Kidney (tissue), 22 donors: ENCODE measurements around the gene ADAMTSL3. TPM values are rescaled to one million over a fixed set of nuclear protein-coding genes. Genes with fewer than 3 reads are reported as not detected.
A peak's percentile ranks its signal among the peaks of the same experiment; 100 is the strongest.

Experiments
- DNase-seq, 5 donors: peaks; one replicate each; pipeline ENCODE4 v3.0.0-alpha.2; 2013 to 2020
- FAIRE-seq: peaks from 2 replicates; lab custom pipeline; 2012; peaks lifted over from hg19 to GRCh38; lab: Jason Lieb, UNC
- H3K27ac ChIP-seq, 2 donors: one replicate each; pipeline ENCODE4 v1.7.0; 2013; ENCODE audit warnings: low read depth in 2 of 2, low read length in 2 of 2, inconsistent platforms in 1 of 2
- H3K27me3 ChIP-seq: one replicate; pipeline ENCODE4 v1.7.1; 2013; ENCODE audit warnings: low read length, inconsistent platforms; ENCODE audit not compliant: control insufficient read depth, insufficient read depth
- H3K36me3 ChIP-seq, 3 donors: one replicate each; pipeline versions ENCODE4 v1.7.0 to v1.7.1; 2013; ENCODE audit warnings: low read length in 3 of 3, control low read depth in 1 of 3, inconsistent platforms in 1 of 3; ENCODE audit not compliant: insufficient read depth in 3 of 3, control insufficient read depth in 2 of 3
- H3K4me1 ChIP-seq, 3 donors: one replicate each; pipeline versions ENCODE4 v1.7.0 to v1.7.1; 2013; ENCODE audit warnings: low read length in 3 of 3, inconsistent platforms in 1 of 3, low read depth in 1 of 3; ENCODE audit not compliant: control insufficient read depth in 2 of 3, insufficient read depth in 2 of 3
- H3K4me3 ChIP-seq, 3 donors: one replicate each; pipeline versions ENCODE4 v1.7.0 to v1.8.1; 2013; ENCODE audit warnings: low read length in 3 of 3, control low read depth in 1 of 3, inconsistent platforms in 1 of 3
- H3K9ac ChIP-seq, 3 donors: one replicate each; pipeline versions ENCODE4 v1.7.0 to v1.7.1; 2013; ENCODE audit warnings: low read length in 3 of 3, control low read depth in 1 of 3, inconsistent platforms in 1 of 3
- H3K9me3 ChIP-seq, 3 donors: one replicate each; pipeline versions ENCODE4 v1.7.0 to v1.7.1; 2013; ENCODE audit warnings: low read length in 3 of 3, control low read depth in 1 of 3, inconsistent platforms in 1 of 3; ENCODE audit not compliant: control insufficient read depth in 2 of 3, insufficient read depth in 1 of 3
- CTCF ChIP-seq: IDR thresholded peaks from 3 replicates; pipeline ENCODE4 v1.5.1; 2012; ENCODE audit warnings: mild to moderate bottlenecking, moderate library complexity, borderline replicate concordance; ENCODE audit not compliant: insufficient read depth; ENCODE audit errors: extremely low read depth
- intact Hi-C: fragments of 100-400 bp; cut with DNase I; formaldehyde crosslinking; loops from one replicate; pipeline ENCODE4 v1.11.1; 2022
- long read RNA-seq, 10 donors: library from polyadenylated mRNA in 1 of 10; unstranded in 1 of 10; transcript quantifications; one replicate each; pipeline ENCODE4 v2.0.0 and lab custom pipeline, GENCODE V29; 2021 to 2026
- polyA plus RNA-seq: library from polyadenylated mRNA; stranded (reverse); fragments of 350-450 nt; fragmentation: Illumina TruSeq; extraction: RNeasy Lipid Tissue Mini Kit (QIAGEN cat#74804); gene quantifications from one replicate; pipeline ENCODE4 v1.2.3, GENCODE V29; 2014; ENCODE audit warnings: low read depth, low replicate concordance; ENCODE audit not compliant: insufficient read depth
- total RNA-seq: library from RNA; stranded (reverse); fragmentation: NEBNext Ultra II Directional; extraction: Animal tissue kit (Norgen Biotek cat#: 25700); gene quantifications from one replicate; pipeline ENCODE4 v1.2.1, GENCODE V29; 2021
- donor health status: control.
- donor health status: control.
- donor health status: control.
- donor health status: control.
- donor health status: control.
- donor health status: DM: yes; HTN: yes; CAD: no.
- donor health status: Normal renal cell carcinoma (clear cell type).

Gene ADAMTSL3
- total RNA-seq (23.4 TPM), polyA plus RNA-seq (1.6 TPM)
- long read RNA-seq, donor 1 = 0 reads
- long read RNA-seq, donor 2 = 0 reads
- long read RNA-seq, donor 3 = 0 reads
- long read RNA-seq, donor 4 = 0 reads
- long read RNA-seq, donor 5 = 0 reads
- long read RNA-seq, donor 6 = 0 reads
- long read RNA-seq, donor 7, partial matches to known transcripts = 4 of 11 reads
- long read RNA-seq, donor 7, other reads (novel, unspliced or antisense) = 7 of 11 reads
- long read RNA-seq, donor 8 = 0 reads
- long read RNA-seq, donor 9 = 0 reads
- long read RNA-seq, donor 10 = 0 reads

- no peak for FAIRE-seq
- Histone ChIP-seq H3K36me3 (no peaks in the 10 kb centered on the region), H3K4me3 (peak within 1 kb of the TSS in 2 of 3 donors; percentile 18 to 49), H3K9ac (no peak within 1 kb of the TSS), H3K4me1 (peaks cover 0 to 6% (median 0%) of the 10 kb centered on the region in 3 donors), H3K9me3 (no peaks in the 10 kb centered on the region), H3K27ac (no peak within 1 kb of the TSS), H3K27me3 (peaks cover 3% of the 10 kb centered on the region)
- intact Hi-C loops = no loop called here
- TF ChIP-seq CTCF = no peak
- DNase-seq = peak; percentile 58 to 93 (median 68)
Measured at GRCh38 chr15:83653639-83654378, at the start of gene ADAMTSL3. ADAMTSL3 (plus strand) TSS chr15:83654123; CDS start chr15:83655762, 1,639 bp downstream.

GRCh38 chr15:83604549-83604948, 49.4 kb upstream of the ADAMTSL3 start:
- DNase-seq (no peak), FAIRE-seq (no peak)
- no peak overlapping the region for H3K9ac ChIP-seq
- intact Hi-C loops = no loop called here
- no peak overlapping the region for H3K27ac ChIP-seq
- H3K4me3 ChIP-seq = no peak overlapping the region
- no peaks in the 10 kb centered on the region for H3K36me3 ChIP-seq
- H3K4me1 ChIP-seq = no peaks in the 10 kb centered on the region
- H3K9me3 ChIP-seq = peaks cover 0 to 2% (median 0%) of the 10 kb centered on the region in 3 donors
- TF ChIP-seq CTCF = no peak
- H3K27me3 ChIP-seq = no peaks in the 10 kb centered on the region

GRCh38 chr15:83605111-83605945, 48.6 kb upstream of the ADAMTSL3 start:
- H3K4me1 ChIP-seq = no peaks in the 10 kb centered on the region
- no peak overlapping the region for H3K4me3 ChIP-seq
- TF ChIP-seq CTCF = no peak
- H3K27me3 ChIP-seq = no peaks in the 10 kb centered on the region
- DNase-seq (peak in 3 of 5 donors; percentile 3 to 72 (median 40)), FAIRE-seq (no peak)
- no peaks in the 10 kb centered on the region for H3K9me3 ChIP-seq
- H3K27ac ChIP-seq = no peak overlapping the region
- H3K36me3 ChIP-seq = no peaks in the 10 kb centered on the region
- intact Hi-C loops = no loop called here
- no peak overlapping the region for H3K9ac ChIP-seq
